Mucosa of stomach (tissue), 1 donor: Measurements from ENCODE around the gene MSS51.

Source experiments
- H3K27me3 ChIP-seq: one replicate; pipeline ENCODE4 v1.7.0; 2013; ENCODE audit warnings: mild to moderate bottlenecking, low read length; ENCODE audit not compliant: control insufficient read depth, insufficient read depth
- H3K36me3 ChIP-seq: one replicate; pipeline ENCODE4 v1.7.0; 2013; ENCODE audit warnings: low read length; ENCODE audit not compliant: control insufficient read depth, insufficient read depth
- H3K4me1 ChIP-seq: one replicate; pipeline ENCODE4 v1.7.0; 2013; ENCODE audit warnings: mild to moderate bottlenecking, low read length; ENCODE audit not compliant: control insufficient read depth, insufficient read depth
- H3K4me3 ChIP-seq: one replicate; pipeline ENCODE4 v1.7.0; 2013; ENCODE audit warnings: low read length
- H3K9ac ChIP-seq: one replicate; pipeline ENCODE4 v1.7.0; 2013; ENCODE audit warnings: mild to moderate bottlenecking, low read length, moderate library complexity
- H3K9me3 ChIP-seq: one replicate; pipeline ENCODE4 v1.7.0; 2013; ENCODE audit warnings: mild to moderate bottlenecking, low read length, moderate library complexity; ENCODE audit not compliant: control insufficient read depth
- donor health status: Pancreatic carcinoma.

The MSS51 gene

GRCh38 chr10:73433538-73433867, at the start of gene MSS51:
Gene MSS51 (minus strand): TSS chr10:73433561. CDS start chr10:73428284, 5,277 bp downstream.
- no peaks in the 10 kb centered on the region for H3K27me3 ChIP-seq
- H3K9ac ChIP-seq = no peak within 1 kb of the TSS
- no peaks in the 10 kb centered on the region for H3K4me1 ChIP-seq
- no peaks in the 10 kb centered on the region for H3K9me3 ChIP-seq
- H3K36me3 ChIP-seq = peaks cover 4% of the 10 kb centered on the region
- no peak within 1 kb of the TSS for H3K4me3 ChIP-seq

GRCh38 chr10:73480158-73480557, 46.8 kb upstream of the MSS51 start:
- no peak overlapping the region for H3K9ac ChIP-seq
- H3K4me3 ChIP-seq = no peak overlapping the region
- no peaks in the 10 kb centered on the region for H3K36me3 ChIP-seq
- H3K27me3 ChIP-seq = no peaks in the 10 kb centered on the region
- H3K9me3 ChIP-seq = no peaks in the 10 kb centered on the region
- no peaks in the 10 kb centered on the region for H3K4me1 ChIP-seq

GRCh38 chr10:73478636-73479035, 45.3 kb upstream of the MSS51 start:
- no peak overlapping the region for H3K9ac ChIP-seq
- H3K27me3 ChIP-seq = no peaks in the 10 kb centered on the region
- H3K36me3 ChIP-seq = no peaks in the 10 kb centered on the region
- no peak overlapping the region for H3K4me3 ChIP-seq
- no peaks in the 10 kb centered on the region for H3K4me1 ChIP-seq
- no peaks in the 10 kb centered on the region for H3K9me3 ChIP-seq

DNA sequence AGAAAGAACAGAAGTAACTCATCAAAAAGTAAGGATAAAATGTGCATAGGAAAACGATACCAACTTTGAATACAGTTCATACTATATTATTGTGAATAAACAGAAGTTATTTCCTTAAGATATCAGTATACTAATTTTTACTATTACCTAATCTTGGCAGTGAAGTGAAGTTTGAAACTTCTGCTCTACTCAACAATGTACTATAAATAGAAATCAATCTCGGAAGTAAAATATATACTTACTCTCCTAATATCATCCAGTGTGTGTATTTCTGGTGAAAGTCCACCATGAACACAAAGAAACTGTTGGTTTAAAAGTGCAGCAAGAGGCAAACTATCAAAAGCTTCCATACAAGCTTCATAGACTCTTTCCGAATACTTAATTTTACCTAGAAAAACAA, 37.9 kb upstream of the MSS51 start:
- H3K36me3 ChIP-seq = no peaks in the 10 kb centered on the region
- H3K4me1 ChIP-seq = no peaks in the 10 kb centered on the region
- H3K9ac ChIP-seq = no peak overlapping the region
- no peaks in the 10 kb centered on the region for H3K27me3 ChIP-seq
- H3K4me3 ChIP-seq = no peak overlapping the region
- no peaks in the 10 kb centered on the region for H3K9me3 ChIP-seq

GRCh38 chr10:73469579-73469978, 36.2 kb upstream of the MSS51 start:
- Histone ChIP-seq H3K9me3 (no peaks in the 10 kb centered on the region), H3K9ac (no peak overlapping the region), H3K36me3 (no peaks in the 10 kb centered on the region), H3K27me3 (no peaks in the 10 kb centered on the region), H3K4me1 (no peaks in the 10 kb centered on the region), H3K4me3 (no peak overlapping the region)

- Histone ChIP-seq H3K9ac (no peak overlapping the region), H3K4me1 (no peaks in the 10 kb centered on the region), H3K9me3 (no peaks in the 10 kb centered on the region), H3K4me3 (no peak overlapping the region), H3K36me3 (no peaks in the 10 kb centered on the region), H3K27me3 (no peaks in the 10 kb centered on the region)
Measured at GRCh38 chr10:73467206-73467605, 33.8 kb upstream of the MSS51 start.

- Histone ChIP-seq H3K4me1 (no peaks in the 10 kb centered on the region), H3K9me3 (no peaks in the 10 kb centered on the region), H3K27me3 (no peaks in the 10 kb centered on the region), H3K4me3 (no peak overlapping the region), H3K36me3 (no peaks in the 10 kb centered on the region), H3K9ac (no peak overlapping the region)
Measured at GRCh38 chr10:73465978-73466726, 32.8 kb upstream of the MSS51 start.

GRCh38 chr10:73460897-73461296, 27.5 kb upstream of the MSS51 start:
- Histone ChIP-seq H3K36me3 (no peaks in the 10 kb centered on the region), H3K9me3 (no peaks in the 10 kb centered on the region), H3K27me3 (no peaks in the 10 kb centered on the region), H3K4me1 (no peaks in the 10 kb centered on the region), H3K4me3 (no peak overlapping the region), H3K9ac (no peak overlapping the region)

- Histone ChIP-seq H3K4me3 (no peak overlapping the region), H3K4me1 (no peaks in the 10 kb centered on the region), H3K27me3 (no peaks in the 10 kb centered on the region), H3K9me3 (no peaks in the 10 kb centered on the region), H3K9ac (no peak overlapping the region), H3K36me3 (no peaks in the 10 kb centered on the region)
Measured at GRCh38 chr10:73459683-73460314, 26.4 kb upstream of the MSS51 start.

DNA sequence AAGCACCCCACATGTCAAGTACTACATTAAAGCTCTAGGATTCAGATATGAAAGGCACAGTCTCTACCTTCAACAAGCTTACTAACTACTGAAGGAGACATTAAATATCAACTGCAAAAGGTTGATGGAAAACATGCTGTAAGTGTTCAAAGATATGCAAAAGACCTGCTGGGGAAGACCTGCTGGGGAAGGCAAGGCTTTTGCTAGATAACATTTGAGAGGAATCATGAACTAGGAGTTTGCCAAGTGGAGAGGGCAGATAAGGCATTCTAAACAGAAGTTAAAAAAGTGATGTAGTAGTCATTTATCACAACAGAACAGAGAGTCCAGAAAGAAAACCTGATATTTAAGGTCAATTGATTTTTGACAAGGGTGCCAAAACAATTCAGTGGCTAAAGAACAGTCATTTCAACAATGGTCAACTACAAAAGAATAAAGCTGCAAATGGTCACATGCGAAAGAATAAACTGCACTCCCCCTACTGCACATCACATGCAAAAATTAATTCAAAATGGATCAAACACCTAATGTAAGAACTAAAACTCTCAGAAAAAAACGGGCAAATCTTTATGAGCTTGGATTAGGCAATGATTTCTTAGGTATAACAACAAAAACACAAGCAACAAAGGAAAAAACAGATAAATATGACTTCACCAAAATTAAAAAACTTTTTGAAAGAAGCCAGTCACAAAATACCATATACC, 23.0 kb upstream of the MSS51 start:
- no peaks in the 10 kb centered on the region for H3K27me3 ChIP-seq

DNA sequence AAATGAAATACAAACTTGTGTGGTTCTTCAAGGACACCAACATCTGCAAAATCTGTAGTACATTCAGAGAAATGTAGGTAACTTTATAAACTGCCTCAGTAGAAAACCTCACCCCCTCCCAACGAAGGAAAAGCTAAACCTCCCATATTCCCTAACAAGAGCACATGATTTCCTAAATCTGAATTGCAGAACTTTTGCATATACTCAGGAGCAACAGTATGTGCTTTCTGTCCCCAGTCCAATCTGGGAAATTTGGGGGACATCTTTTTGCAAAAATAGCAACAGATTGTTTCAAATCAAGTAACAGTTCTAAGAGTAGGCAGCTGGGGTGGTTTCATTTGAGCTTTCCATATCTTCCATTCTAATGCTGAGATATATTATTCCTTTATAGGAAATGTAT, 15.8 kb upstream of the MSS51 start:
- Histone ChIP-seq H3K27me3 (no peaks in the 10 kb centered on the region), H3K9ac (no peak overlapping the region), H3K9me3 (no peaks in the 10 kb centered on the region), H3K36me3 (no peaks in the 10 kb centered on the region), H3K4me3 (no peak overlapping the region), H3K4me1 (no peaks in the 10 kb centered on the region)

More for the DNA sequence above, 23.0 kb upstream of the MSS51 start:
- Histone ChIP-seq H3K4me1 (no peaks in the 10 kb centered on the region), H3K9me3 (no peaks in the 10 kb centered on the region), H3K4me3 (no peak overlapping the region), H3K9ac (no peak overlapping the region), H3K36me3 (no peaks in the 10 kb centered on the region)

DNA sequence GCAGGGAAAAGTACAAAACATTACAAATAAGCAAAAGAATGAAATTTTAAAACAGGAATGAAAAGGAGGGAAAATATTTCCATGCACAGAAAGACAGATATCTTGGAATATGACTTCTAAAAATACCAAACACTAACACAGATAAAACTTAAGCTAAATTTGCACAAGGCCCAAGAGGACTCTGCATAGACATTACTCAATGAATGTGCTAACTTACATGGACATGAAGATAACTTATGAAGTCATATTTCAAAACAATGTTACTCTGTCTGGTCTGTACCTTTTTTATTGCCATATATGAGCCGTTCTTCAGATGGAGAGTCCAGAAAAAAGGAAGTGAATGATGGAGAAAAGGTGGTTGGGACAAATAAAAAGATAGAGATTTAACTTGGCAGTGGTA, 15.0 kb upstream of the MSS51 start:
- Histone ChIP-seq H3K9me3 (no peaks in the 10 kb centered on the region), H3K4me3 (no peak overlapping the region), H3K9ac (no peak overlapping the region), H3K27me3 (no peaks in the 10 kb centered on the region), H3K36me3 (no peaks in the 10 kb centered on the region), H3K4me1 (no peaks in the 10 kb centered on the region)
